ENCODE measurements around the gene NELL1. TPM values are rescaled to one million over a fixed set of nuclear protein-coding genes. Genes with fewer than 3 reads are reported as not detected.

NELL1 gene
- total and polyA plus RNA-seq, 2 donors (not counting 3 experiments of a cell fraction or from before 2014, with no cell fraction given), result not detected

GRCh38 chr11:21180182-21180581 is 510.8 kb downstream of the NELL1 start:
- ChIA-PET POLR2A (no interaction called here), CTCF (no interaction called here)
- no peak for FAIRE-seq

More at GRCh38 chr11:21180182-21180581, 510.8 kb downstream of the NELL1 start:
- no peaks in the 10 kb centered on the region for H3K79me2 ChIP-seq (ENCODE audit: control insufficient read depth, insufficient read depth, low read length)
- intact Hi-C loops (cut with micrococcal nuclease), result no loop called here
- no peaks in the 10 kb centered on the region for H4K20me1 ChIP-seq (replicated peaks; ENCODE audit: control insufficient read depth, extremely low read depth, insufficient read depth, low read length)
- H2AFZ ChIP-seq (ENCODE audit: low read depth, low read length), result no peak overlapping the region
- dilution Hi-C loops (cut with MboI; ENCODE audit: extremely low pct_ligation_motif_present, low sequenced_read_pairs), result no loop called here
- no peaks in the 10 kb centered on the region for H3K9me1 ChIP-seq (replicated peaks; ENCODE audit: control insufficient read depth, extremely low read depth, insufficient read depth, low read length)
- no peaks in the 10 kb centered on the region for H3K27me3 ChIP-seq (ENCODE audit: control insufficient read depth in 2 of 2, insufficient read depth in 2 of 2, low read length in 2 of 2)
- no peak overlapping the region for H3K27ac ChIP-seq (ENCODE audit: insufficient read depth, low read depth, low read length)
- H3K9me3 ChIP-seq (replicated peaks; ENCODE audit: control insufficient read depth, insufficient read depth, low read length), result peaks cover 2% of the 10 kb centered on the region
- no peak for DNase-seq (ENCODE audit: low read depth, low spot score)
- no peaks in the 10 kb centered on the region for H3K36me3 ChIP-seq (ENCODE audit: control insufficient read depth in 2 of 2, extremely low read depth in 1 of 2, insufficient read depth in 2 of 2, low read length in 2 of 2)
- H3K4me1 ChIP-seq (ENCODE audit: control insufficient read depth, extremely low read depth, insufficient read depth, low read length), result no peaks in the 10 kb centered on the region
- TF ChIP-seq GATA2 (IDR thresholded peaks at IDR 0.05; ENCODE audit: insufficient read depth, insufficient read length, low read depth, low read length), result no peak
- no peak for TF ChIP-seq FOS (IDR thresholded peaks at IDR 0.05; ENCODE audit: borderline replicate concordance, insufficient read depth, low read length)
- no peak for TF ChIP-seq EZH2 (IDR thresholded peaks at IDR 0.05; ENCODE audit: borderline replicate concordance, low read depth, low read length, severe bottlenecking)
- no peak for TF ChIP-seq MYC (IDR thresholded peaks at IDR 0.05; ENCODE audit: low read depth, low read length)
- TF ChIP-seq JUN (IDR thresholded peaks at IDR 0.05; ENCODE audit: borderline replicate concordance, insufficient read depth, insufficient read length, low read depth), result no peak
- no peak for TF ChIP-seq POLR2AphosphoS5 (IDR thresholded peaks at IDR 0.05; ENCODE audit: insufficient read depth, low read depth, low read length)
- TF ChIP-seq CTCF (IDR thresholded peaks at IDR 0.05; ENCODE audit: extremely low read depth in 1 of 2, insufficient read depth in 1 of 2, low read depth in 1 of 2, low read length in 2 of 2), result no peak
- TF ChIP-seq POLR2A (IDR thresholded peaks at IDR 0.05; ENCODE audit: low read depth, low read length), result no peak
- no peak for TF ChIP-seq MAX (IDR thresholded peaks at IDR 0.05; ENCODE audit: insufficient read depth, insufficient read length)
- no peak overlapping the region for H3K4me3 ChIP-seq (replicated peaks in 1 of 3; ENCODE audit: insufficient read depth in 1 of 3, low read depth in 1 of 3, low read length in 3 of 3)
- no TSS peak for BruUV-seq (replicated peaks)
- no peak overlapping the region for H3K4me2 ChIP-seq (ENCODE audit: insufficient read depth, low read length)
- no peak overlapping the region for H3K9ac ChIP-seq (replicated peaks; ENCODE audit: extremely low read depth, insufficient read depth, low read length)

Measured in endothelial cell of umbilical vein (primary cell).